Amygdala (tissue), 56 donors: ENCODE data around the gene DOHH.
"Not testable (repeated sequence)": the region's sequence is repeated elsewhere in the genome, so short reads cannot be mapped to it uniquely, and the experiment has no call there.

Source experiments
- DNase-seq, 56 donors: peaks; one replicate each; lab custom pipeline; 2025; lab: John Stamatoyannopoulos, UW

Gene DOHH

DNA sequence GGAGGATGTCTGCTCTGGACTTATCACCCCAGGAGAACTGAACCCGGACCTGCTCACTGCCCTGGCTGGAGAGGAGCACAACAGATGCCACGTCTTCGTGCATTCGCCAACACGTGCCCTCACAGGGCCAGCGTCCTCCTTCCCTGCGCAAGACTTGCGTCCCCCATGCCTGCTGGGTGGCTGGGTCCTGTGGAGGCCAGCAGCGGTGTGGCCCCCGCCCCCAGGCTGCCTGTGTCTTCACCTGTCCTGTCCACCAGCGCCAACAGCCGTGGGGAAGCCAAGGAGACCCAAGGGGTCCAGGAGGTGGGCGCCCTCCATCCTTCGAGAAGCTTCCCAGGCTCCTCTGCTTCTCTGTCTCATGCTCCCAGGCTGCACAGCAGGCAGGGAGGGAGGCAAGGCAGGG lies 35.1 kb upstream of the DOHH start:
- DNase-seq, result no peak

DNA sequence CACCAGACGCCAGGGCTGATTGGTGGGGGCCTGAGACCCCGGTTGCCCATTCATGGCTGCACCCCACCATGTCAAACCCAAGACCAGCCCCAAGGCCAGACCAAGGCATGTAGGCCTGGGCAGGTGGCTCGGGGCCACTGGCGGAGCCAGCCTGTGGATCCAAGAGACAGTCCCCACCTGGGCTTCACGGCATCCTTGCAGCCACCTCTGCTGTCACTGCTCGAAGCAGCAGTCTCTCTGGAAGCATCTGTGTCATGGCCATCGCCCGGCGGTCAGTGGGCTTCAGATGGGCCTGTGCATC lies 34.7 kb upstream of the DOHH start:
- no peak for DNase-seq

DNA sequence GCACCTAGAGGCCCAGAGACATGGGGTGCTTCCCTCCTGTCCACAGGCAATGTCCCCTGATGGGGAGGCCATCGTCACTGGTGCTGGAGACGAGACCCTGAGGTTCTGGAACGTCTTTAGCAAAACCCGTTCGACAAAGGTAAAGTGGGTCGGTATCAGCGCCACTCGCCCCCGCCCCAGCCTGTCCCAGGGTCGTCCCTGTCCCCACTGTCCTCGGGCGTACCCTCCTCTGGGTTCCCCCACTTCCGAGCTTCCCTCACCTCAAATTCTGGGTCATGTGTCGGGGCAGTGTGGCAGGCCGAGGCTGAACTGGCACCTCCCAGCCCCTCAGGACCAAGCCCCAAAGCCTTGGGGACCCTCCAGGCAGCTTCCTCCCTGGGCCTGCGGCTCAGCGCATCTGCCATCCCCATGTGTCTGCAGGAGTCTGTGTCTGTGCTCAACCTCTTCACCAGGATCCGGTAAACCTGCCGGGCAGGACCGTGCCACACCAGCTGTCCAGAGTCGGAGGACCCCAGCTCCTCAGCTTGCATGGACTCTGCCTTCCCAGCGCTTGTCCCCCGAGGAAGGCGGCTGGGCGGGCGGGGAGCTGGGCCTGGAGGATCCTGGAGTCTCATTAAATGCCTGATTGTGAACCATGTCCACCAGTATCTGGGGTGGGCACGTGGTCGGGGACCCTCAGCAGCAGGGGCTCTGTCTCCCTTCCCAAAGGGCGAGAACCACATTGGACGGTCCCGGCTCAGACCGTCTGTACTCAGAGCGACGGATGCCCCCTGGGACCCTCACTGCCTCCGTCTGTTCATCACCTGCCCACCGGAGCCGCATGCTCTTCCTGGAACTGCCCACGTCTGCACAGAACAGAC lies 34.1 kb upstream of the DOHH start:
- no peak for DNase-seq

DNA sequence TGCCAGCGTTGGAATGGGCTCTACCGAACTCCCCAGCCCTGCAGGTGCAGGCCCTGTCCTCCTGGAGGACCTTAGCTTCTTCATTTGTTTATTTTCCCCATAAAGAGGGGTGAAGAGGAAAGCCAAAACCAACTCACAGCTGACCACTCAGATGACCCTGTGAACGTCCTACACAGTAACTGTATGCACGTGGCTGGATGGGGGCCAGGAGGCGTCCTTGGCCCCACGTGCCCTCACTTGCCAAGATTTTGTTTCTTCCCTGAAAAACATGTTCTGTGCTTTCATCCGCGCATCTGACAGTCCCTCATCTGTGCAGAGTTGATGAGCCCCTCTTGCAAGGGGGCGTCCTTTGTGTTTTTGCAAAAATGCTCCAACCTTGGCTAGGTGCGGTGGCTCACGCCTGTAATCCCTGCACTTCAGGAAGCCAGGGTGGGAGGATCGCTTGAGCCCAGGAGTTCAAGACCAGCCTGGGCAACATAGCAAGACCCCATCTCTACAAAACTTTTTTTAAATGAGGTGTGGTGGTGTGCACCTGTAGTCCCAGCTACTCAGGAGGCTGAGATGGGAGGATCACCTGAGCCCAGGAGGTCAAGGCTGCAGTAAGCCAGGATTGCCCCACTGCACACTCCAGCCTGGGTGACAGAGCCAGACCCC lies 33.2 kb upstream of the DOHH start:
- no peak for DNase-seq

DNA sequence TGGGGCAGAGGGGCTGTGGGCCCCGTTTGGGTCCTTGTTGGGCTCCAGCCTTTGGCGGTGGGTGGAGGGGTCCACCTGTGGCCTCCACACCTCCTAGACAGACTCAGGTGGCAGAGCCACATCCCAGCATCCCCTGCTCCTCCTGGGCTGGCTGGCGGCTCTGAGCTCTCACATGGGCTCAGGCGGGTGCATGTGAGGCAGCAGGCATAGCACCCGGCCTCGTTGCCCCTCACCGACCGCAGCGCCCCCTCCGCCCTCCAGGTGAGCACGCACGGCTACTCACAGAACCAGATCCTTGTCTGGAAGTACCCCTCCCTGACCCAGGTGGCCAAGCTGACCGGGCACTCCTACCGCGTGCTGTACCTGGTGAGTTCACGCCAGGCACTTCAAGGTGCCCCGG lies 32.6 kb upstream of the DOHH start:
- no peak for DNase-seq

DNA sequence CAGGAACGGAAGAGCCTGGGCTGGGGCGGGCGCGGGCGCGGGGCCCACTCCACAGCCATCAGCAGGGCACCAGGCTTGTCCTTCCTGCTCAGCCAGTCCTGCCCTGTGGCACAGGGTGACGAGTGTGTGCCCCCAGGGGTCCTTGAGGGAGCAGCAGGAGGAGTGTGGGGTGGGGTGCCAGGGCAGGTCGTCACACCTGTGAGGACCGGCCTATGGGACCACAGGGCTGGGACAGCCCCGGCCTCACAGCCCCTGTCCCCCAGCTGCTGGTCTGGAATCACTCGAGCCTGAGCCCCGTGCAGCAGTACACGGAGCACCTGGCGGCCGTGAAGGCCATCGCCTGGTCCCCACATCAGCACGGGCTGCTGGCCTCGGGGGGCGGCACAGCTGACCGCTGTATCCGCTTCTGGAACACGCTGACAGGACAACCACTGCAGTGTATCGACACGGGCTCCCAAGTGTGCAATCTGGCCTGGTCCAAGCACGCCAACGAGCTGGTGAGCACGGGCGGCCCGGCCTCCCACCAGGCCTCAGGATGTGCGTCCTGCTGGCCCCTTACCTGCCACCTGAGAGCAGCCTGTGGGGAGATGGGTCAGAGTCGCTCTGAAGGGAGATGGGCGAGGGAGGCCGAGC lies 31.8 kb upstream of the DOHH start:
- DNase-seq, result no peak

DNA sequence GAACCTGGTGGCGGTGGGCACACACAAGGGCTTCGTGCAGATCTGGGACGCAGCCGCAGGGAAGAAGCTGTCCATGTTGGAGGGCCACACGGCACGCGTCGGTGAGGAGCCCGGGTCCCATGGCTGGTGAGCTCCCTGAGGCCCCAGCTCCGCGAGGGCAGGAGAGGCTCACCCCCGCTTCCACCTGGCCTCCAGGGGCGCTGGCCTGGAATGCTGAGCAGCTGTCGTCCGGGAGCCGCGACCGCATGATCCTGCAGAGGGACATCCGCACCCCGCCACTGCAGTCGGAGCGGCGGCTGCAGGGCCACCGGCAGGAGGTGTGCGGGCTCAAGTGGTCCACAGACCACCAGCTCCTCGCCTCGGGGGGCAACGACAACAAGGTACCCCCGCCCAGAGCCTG lies 31.2 kb upstream of the DOHH start:
- no peak for DNase-seq

DNA sequence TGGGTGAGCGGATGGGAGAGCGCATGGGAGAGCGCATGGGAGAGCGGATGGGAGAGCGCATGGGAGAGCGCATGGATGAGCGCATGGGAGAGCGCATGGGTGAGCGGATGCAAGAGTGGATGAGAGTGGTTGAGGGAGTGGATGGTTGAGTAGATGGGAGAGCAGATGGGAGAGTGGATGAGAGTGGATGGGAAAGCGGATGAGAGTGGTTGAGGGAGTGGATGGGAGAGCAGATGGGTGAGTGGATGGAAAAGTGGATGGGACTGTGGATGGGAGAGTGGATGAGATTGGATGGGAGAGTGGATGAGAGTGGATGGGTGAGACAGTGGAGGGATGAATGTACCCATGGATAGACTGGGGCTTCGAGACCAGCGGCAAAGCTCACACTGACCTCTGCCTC lies 29.9 kb upstream of the DOHH start:
- no peak for DNase-seq

DNA sequence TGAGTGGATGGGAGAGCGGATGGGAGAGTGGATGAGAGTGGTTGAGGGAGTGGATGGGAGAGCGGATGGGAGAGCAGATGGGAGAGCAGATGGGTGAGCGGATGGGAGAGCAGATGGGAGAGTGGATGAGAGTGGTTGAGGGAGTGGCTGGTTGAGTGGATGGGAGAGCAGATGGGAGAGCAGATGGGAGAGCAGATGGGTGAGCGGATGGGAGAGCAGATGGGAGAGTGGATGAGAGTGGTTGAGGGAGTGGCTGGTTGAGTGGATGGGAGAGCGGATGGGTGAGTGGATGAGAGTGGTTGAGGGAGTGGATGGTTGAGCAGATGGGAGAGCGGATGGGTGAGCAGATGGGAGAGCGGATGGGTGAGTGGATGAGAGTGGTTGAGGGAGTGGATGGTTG lies 28.8 kb upstream of the DOHH start:
- not testable (repeated sequence) for DNase-seq

DNA sequence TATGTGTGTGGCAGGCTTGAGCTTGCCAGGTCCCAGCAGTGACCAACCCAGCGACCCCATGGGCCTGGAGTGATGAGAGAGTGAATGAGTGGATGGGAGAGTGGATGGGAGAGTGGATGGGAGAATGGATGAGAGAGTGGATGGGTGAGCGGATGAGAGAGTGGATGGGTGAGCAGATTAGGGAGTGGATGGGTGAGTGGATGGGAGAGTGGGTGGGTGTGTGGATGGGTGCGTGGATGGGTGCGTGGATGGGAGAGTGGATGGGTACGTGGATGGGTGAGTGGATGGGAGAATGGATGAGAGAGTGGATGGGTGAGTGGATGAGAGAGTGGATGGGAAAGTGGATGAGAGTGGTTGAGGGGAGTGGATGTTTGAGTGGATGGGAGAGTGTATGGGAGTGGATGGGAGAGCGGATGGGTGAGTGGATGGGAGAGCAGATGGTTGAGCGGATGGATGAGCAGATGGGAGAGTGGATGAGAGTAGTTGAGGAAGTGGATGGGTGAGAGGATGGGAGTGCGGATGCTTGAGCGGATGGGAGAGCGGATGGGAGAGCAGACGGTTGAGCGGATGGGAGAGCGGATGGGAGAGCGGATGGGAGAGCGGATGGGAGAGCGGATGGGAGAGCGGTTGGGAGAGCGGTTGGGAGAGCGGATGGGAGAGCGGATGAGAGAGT lies 28.2 kb upstream of the DOHH start:
- DNase-seq, result no peak

DNA sequence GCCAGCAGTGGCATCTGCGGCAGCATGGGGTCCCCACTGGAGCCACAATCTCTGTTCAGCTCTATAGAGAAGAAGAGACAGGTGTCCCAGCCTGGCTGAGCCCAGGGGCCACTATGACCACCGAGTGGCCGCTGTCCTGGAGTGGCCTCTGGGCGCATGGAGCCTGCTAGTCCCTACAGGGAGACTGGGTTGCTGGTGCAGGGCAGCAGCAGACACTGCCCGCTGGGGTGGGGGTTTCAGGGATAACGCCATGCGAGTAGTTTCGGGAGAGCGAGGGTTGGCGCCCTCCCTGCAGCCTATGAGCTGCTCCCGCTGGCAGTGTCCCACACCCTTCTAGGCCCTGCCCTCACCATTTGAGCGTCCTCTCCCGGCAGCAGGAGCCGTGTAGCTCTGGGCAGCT lies 27.6 kb upstream of the DOHH start:
- no peak for DNase-seq

DNA sequence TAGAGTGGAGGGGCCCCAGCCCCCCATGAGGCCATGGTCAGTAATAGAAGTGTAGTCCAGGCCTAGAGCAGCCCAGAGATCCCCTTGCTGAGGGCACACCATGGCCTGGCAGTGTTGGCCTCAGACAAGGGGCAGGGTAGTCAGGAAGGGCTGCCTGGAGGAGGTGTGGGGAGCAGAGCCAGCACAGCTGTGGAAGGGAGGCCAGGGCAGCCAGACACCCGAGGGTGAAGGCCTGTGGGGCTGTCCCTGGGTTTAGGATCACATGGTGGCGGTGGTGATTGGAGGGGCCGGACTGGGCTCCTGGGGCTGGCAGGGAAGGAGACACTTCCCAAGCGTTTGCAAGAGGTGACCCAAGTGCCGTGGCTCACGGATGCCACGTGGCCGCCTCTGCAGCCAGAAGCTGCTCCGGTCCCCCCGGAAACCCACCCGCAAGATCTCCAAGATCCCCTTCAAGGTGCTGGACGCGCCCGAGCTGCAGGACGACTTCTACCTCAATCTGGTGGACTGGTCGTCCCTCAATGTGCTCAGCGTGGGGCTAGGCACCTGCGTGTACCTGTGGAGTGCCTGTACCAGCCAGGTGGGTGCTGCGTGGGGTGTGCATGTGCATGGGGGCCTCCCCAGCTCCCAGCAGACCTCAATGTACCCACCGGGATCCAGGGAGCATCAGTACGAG lies 26.9 kb upstream of the DOHH start:
- DNase-seq, result no peak

DNA sequence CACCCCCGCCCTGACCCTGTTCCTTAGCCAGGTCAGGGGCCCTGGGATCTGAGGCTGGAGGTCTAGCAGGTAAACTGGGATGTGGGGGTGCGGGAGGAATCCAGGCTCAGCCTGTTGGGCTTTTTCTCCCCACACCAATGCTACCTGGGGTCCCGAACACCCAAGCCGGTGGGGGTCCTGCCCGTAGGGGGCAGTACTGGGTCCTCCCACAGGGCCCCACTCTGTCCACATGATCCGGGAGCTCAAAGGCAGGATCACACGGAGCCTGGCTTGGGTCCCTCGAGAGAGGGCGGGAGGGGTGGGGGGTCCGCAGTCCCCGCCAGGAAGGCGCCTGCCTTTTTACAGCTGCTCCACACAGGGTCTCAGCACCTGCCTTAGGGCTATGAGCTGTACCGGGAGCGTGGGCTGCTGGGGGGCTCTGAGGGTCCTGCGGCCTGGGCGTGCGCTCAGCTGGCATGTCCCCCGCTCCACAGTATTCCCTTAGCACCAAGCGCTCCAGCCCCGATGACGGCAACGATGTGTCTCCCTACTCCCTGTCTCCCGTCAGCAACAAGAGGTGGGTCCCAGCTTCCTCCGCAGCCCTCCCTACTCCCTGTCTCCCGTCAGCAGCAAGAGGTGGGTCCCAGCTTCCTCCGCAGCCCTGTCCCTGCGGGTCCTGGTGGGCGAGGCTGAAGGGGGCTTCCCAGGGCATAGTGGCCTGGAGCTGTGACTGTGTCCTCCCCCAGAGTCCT lies 26.2 kb upstream of the DOHH start:
- DNase-seq, result no peak

DNA sequence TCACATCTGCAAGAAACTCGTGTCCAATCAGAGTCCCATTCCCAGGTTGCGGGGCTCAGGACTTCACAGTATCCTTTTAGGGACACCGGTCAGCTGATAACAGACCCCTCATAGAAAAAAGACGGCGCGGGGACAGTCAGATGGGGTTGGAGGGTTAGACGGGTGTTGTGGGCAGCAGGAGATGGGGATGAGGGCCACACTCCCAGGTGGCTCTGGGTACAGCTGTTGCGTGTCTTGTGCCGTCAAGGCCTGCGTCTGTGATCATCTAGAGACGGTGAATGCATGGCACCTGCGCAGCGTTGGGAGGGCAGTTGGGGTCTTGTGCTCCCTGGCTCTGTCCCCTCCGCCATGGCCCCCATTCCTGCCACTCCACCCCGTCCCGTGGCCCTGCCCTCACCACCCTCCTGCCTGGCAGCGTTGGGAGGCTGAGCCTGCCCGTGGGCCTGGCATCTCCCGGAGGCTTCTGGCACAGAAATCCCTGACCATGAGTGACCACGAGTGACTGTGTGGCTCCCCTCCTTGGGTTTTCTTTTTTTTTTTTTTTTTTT lies 24.5 kb upstream of the DOHH start:
- no peak for DNase-seq

DNA sequence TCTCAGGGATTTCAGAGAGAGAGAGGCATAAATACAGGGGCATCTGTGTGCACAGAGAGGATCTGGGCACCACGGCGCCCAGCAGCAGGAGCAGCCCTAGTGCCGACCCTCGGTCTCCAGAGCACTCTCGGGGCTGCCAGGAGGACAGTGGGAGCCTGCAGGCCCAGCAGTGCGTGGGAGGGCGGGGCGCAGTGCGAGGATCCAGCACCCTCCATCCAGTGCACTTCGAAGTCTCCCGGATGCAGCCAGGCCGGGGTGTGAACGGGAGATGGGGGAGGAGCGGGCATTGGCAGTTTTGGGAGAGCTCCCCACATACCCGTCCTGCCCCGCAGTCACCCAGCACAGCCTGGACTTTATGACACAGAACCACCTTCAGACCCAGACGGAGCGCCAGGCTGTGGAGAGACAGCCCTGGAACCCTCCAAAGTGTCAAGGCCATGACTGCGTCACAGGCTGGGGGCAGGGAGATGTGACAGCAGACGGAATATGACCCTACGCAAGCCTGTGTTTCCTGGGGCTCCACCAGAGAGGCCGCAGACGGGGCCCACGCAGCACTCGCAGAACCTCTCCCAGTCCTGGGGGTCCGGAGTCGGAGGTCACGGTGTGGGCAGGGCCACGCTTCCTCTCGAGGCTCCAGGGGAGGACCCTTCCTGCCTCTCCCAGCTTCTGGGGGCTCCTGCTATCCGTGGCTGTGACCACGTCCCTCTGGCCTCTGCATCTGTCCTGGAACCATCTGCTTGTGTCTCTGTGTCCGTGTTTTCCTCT lies 23.8 kb upstream of the DOHH start:
- DNase-seq, result no peak

DNA sequence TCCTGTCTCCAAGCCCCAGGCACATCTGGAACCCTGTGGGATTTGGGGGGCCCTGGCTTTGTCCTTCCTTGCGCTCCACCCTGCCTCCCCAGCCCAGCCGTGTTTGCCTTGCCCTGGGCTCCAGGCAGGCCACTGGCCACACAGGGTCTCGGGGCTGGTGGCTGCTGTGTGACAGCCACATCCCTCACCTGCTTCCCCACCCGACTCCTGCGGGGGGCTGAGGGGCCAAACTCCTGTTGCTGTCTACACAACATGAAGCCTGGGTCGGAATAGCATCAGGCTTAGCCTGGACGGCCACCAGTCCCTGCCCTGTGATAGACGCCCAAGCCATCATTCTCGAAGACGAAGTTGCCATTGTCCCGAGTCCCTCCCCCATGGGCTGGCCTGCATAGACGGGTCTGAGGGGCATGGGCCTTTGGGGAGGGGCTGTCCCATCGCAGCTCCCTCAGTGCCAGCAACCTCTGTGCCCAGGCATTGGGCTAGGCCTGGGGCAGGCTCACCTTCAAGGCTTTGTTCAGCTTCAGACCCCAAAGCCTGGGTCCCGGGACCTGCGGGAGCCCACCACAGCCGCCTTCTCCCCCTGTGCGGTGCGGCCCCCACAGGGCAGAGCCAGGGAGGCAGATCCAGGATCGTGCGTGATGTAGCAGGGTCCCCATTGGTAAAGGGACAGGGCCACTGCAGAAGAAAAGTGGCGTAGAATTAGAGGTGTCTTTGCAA lies 23.0 kb upstream of the DOHH start:
- no peak for DNase-seq

DNA sequence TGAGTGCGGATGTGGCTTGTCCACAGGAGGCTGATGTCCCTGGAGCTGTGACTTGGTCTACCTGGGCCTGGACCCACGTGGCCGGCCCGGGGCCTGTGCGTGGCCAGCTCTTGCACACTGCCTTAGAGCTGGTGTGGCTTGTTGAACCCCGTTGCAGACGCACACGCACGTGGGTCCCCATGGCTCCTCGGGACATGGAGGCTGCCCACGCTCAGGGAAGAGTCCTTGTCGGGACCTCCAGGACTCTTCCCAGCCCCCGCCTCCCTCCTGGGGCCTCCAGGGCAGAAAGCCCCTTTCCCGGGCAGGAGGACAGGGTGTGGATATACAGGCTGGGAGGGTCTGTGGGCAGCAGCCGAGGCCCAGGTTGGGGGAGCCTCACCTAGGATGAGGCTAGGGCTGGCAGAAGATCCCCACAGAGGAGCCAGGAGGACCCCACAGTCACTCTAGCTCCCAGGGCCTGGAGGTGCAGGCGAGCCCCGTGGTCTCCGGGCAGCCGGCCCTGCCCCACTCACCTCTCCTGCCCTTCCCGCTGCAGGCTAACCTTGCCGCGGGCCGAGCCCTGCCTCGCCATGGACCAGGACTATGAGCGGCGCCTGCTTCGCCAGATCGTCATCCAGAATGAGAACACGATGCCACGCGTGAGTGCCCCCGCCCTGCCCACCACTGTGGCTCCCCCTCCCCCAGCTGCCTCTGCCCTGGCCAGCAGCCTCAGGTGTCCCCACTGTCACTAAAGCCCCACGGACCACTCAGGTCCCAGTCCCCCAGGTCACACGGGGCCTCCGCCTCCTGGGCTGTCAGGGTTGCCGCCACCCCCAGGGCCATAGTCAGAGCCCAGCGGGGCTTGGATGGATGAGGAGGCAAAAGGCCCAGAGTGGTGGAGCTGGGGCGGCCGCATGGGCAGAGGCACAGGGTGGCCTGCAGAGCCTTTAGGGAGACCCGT lies 22.2 kb upstream of the DOHH start:
- DNase-seq, result no peak
